Tibial artery (tissue), 4 donors: ENCODE measurements around the gene BRCA2.

Source experiments
- DNase-seq, 2 donors: peaks; one replicate each; pipeline ENCODE4 v3.0.0-alpha.2; 2019
- H3K27ac ChIP-seq, 2 donors: fragments of 200-600 bp; sonication (generic) in 1 of 2; 1 replicate in 1 of 2; 2 replicates in 1 of 2; pipeline ENCODE4 v1.5.1; 2018 to 2019; ENCODE audit warnings: mild to moderate bottlenecking in 1 of 2
- H3K27me3 ChIP-seq, 2 donors: fragments of 200-600 bp; sonication (generic) in 1 of 2; one replicate each; pipeline versions ENCODE4 v1.5.1 to v1.6.0; 2016 to 2019
- H3K36me3 ChIP-seq, 3 donors: fragments of 200-600 bp; sonication (generic) in 2 of 3; one replicate each; pipeline ENCODE4 v1.5.1; 2016 to 2019; ENCODE audit warnings: mild to moderate bottlenecking in 2 of 3
- H3K4me1 ChIP-seq, 4 donors: fragments of 200-600 bp; sonication (generic) in 2 of 4; 1 replicate in 3 of 4; 2 replicates in 1 of 4; pipeline ENCODE4 v1.5.1; 2016 to 2019
- H3K4me3 ChIP-seq, 2 donors: fragments of 200-600 bp; sonication (generic) in 1 of 2; 1 replicate in 1 of 2; 2 replicates in 1 of 2; pipeline ENCODE4 v1.5.1; 2018 to 2019; ENCODE audit warnings: mild to moderate bottlenecking in 2 of 2
- H3K9me3 ChIP-seq, 3 donors: fragments of 200-600 bp; sonication (generic) in 1 of 3; one replicate each; pipeline ENCODE4 v1.5.1; 2016 to 2019
- CTCF ChIP-seq, 2 experiments: fragments of 200-600 bp in 1 of 2; fragments of 450-650 bp in 1 of 2; IDR thresholded peaks; one replicate each; pipeline ENCODE4 v1.5.1; 2017 to 2019; ENCODE audit warnings: antibody characterized with exemption in 2 of 2, mild to moderate bottlenecking in 1 of 2, moderate library complexity in 1 of 2
- intact Hi-C: fragments of 100-400 bp; cut with DNase I; formaldehyde crosslinking; loops from one replicate; pipeline ENCODE4 v1.15.0; 2023; ENCODE audit warnings: low total_unique reads

Gene BRCA2

GRCh38 chr13:32285633-32285965 is 29.7 kb upstream of the BRCA2 start:
- no peak for DNase-seq
- no peak for TF ChIP-seq CTCF (IDR thresholded peaks at IDR 0.05)
- Histone ChIP-seq H3K4me1 (peaks cover 0 to 26% (median 16%) of the 10 kb centered on the region in 4 donors), H3K27me3 (no peaks in the 10 kb centered on the region), H3K9me3 (no peaks in the 10 kb centered on the region), H3K27ac (peak overlapping the region; percentile 74 to 79), H3K36me3 (peaks cover 16 to 37% (median 30%) of the 10 kb centered on the region in 3 donors), H3K4me3 (no peak overlapping the region)
- intact Hi-C loops: no loop called here

GRCh38 chr13:32297206-32297605 is 18.1 kb upstream of the BRCA2 start:
- peaks cover 23 to 24% (median 24%) of the 10 kb centered on the region in 3 donors for H3K36me3 ChIP-seq
- no peak for DNase-seq
- intact Hi-C loops: no loop called here
- H3K27ac ChIP-seq: no peak overlapping the region
- H3K27me3 ChIP-seq: no peaks in the 10 kb centered on the region
- H3K9me3 ChIP-seq: no peaks in the 10 kb centered on the region
- no peaks in the 10 kb centered on the region for H3K4me1 ChIP-seq
- TF ChIP-seq CTCF (IDR thresholded peaks at IDR 0.05): no peak
- no peak overlapping the region for H3K4me3 ChIP-seq

GRCh38 chr13:32298695-32299094 is 16.6 kb upstream of the BRCA2 start:
- intact Hi-C loops: no loop called here
- no peaks in the 10 kb centered on the region for H3K27me3 ChIP-seq
- no peak for TF ChIP-seq CTCF (IDR thresholded peaks at IDR 0.05)
- H3K36me3 ChIP-seq: peaks cover 23 to 24% (median 24%) of the 10 kb centered on the region in 3 donors
- no peaks in the 10 kb centered on the region for H3K4me1 ChIP-seq
- H3K27ac ChIP-seq: no peak overlapping the region
- DNase-seq: no peak
- H3K4me3 ChIP-seq: no peak overlapping the region
- no peaks in the 10 kb centered on the region for H3K9me3 ChIP-seq

DNA sequence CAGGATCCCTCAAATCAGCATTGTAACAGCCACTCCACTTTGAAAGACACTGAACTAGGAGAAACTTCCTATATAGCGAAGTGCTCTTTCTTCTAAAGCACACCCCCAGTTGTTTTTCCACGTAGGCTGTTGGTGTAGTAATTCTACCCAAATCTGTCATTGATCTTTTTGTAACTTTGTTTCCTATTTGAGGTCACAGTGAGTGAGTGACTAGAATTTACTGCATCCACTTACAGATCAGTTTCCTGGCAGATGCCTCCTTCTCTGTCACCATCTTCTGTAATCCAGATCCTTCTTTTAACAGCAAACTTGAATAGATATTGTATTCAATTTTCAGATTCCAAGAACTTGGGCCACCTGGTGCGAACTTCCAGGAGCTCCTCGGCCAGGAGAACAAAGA is 15.4 kb upstream of the BRCA2 start:
- H3K36me3 ChIP-seq: peaks cover 13 to 16% (median 14%) of the 10 kb centered on the region in 3 donors
- no peaks in the 10 kb centered on the region for H3K9me3 ChIP-seq
- H3K27ac ChIP-seq: no peak overlapping the region
- intact Hi-C loops: loop anchor here (10.0 kb wide), 1 partner anchor 55 kb away; no protein-coding TSS in a partner anchor
- DNase-seq: no peak
- no peaks in the 10 kb centered on the region for H3K27me3 ChIP-seq
- H3K4me1 ChIP-seq: no peaks in the 10 kb centered on the region
- no peak for TF ChIP-seq CTCF (IDR thresholded peaks at IDR 0.05)
- no peak overlapping the region for H3K4me3 ChIP-seq

DNA sequence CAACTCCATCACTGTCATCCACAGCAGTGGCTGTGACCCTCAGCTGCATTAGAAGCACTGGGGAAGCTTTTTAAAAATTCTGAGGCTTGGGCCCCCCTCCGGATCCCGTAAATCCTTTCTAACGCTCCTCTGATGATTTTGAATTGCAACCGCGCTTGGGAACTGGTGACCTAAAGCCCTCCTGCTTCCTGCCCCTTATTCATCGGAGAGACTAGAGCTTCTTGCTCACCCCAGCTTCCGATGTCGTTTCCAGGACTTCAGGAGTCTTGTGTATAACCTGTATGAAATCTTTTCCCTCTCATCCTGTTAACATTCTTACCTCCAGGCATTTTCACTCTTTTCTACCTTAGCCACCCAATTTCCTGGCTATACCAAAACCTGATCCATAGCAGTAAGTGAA is 14.9 kb upstream of the BRCA2 start:
- Histone ChIP-seq H3K4me3 (no peak overlapping the region), H3K27ac (no peak overlapping the region), H3K27me3 (no peaks in the 10 kb centered on the region), H3K4me1 (no peaks in the 10 kb centered on the region), H3K9me3 (no peaks in the 10 kb centered on the region), H3K36me3 (peaks cover 8 to 11% (median 9%) of the 10 kb centered on the region in 3 donors)
- no peak for TF ChIP-seq CTCF (IDR thresholded peaks at IDR 0.05)
- no peak for DNase-seq
- intact Hi-C loops: loop anchor here (10.0 kb wide), 1 partner anchor 56 kb away; no protein-coding TSS in a partner anchor

DNA sequence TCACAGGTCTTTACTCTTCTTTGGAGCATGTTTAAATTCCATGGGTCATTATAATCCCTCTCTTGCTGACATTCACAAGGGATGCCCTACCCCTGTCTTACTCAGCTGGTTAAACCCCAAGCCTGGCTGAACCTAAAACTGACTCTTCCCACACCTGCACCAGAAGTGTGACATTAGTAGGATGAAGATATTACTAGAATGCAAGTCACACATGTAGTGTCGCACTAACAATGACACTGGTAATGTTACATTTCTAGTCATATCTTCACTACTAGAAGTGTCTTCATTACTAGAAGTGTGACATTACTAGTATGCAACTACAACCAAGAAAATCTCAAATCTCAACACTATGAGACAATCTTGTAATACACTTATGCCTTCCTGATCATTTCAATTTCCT is 14.4 kb upstream of the BRCA2 start:
- no peak overlapping the region for H3K27ac ChIP-seq
- peaks cover 3 to 6% (median 3%) of the 10 kb centered on the region in 3 donors for H3K36me3 ChIP-seq
- no peaks in the 10 kb centered on the region for H3K4me1 ChIP-seq
- DNase-seq: no peak
- no peaks in the 10 kb centered on the region for H3K27me3 ChIP-seq
- no peak overlapping the region for H3K4me3 ChIP-seq
- TF ChIP-seq CTCF (IDR thresholded peaks at IDR 0.05): no peak
- intact Hi-C loops: loop anchor here (10.0 kb wide), 1 partner anchor 56 kb away; no protein-coding TSS in a partner anchor
- H3K9me3 ChIP-seq: no peaks in the 10 kb centered on the region
